ENCODE results near the gene F5. TPM values are rescaled to one million over a fixed set of nuclear protein-coding genes. Genes with fewer than 3 reads are reported as not detected.

Gene F5
- total RNA-seq, 6 experiments from 2014 or later, result 110 to 279 (median 175) TPM

- no peaks in the 10 kb centered on the region for H3K9me3 ChIP-seq
- intact Hi-C loops (cut with DNase I), result no loop called here
- H3K4me1 ChIP-seq, result peaks cover 0 to 48% (median 19%) of the 10 kb centered on the region in 4 donors
- no peak overlapping the region for H3K4me3 ChIP-seq
- H3K36me3 ChIP-seq, result peaks cover 0 to 7% (median 2%) of the 10 kb centered on the region in 4 donors
- no peak for TF ChIP-seq POLR2A (IDR thresholded peaks at IDR 0.05)
- TF ChIP-seq CTCF (IDR thresholded peaks at IDR 0.05), result no peak
- H3K27me3 ChIP-seq, result no peaks in the 10 kb centered on the region
- WGBS (ENCODE audit: insufficient coverage, low coverage, low lambda C conversion rate, missing lambda C conversion rate), result 45% methylated on average over 3 of the region's 3 CpGs
- ATAC-seq (peak; percentile 50 to 74 (median 64)), DNase-seq (no peak)
- H3K27ac ChIP-seq, result peak overlapping the region in 2 of 3 donors; percentile 44 to 56
Observed at GRCh38 chr1:169565335-169566271, 20.7 kb downstream of the F5 start.

- Histone ChIP-seq H3K9me3 (no peaks in the 10 kb centered on the region), H3K36me3 (peaks cover 0 to 23% (median 10%) of the 10 kb centered on the region in 4 donors), H3K27ac (no peak overlapping the region), H3K4me3 (no peak overlapping the region), H3K27me3 (no peaks in the 10 kb centered on the region), H3K4me1 (peaks cover 0 to 31% (median 13%) of the 10 kb centered on the region in 4 donors)
- intact Hi-C loops (cut with DNase I), result no loop called here
- DNase-seq (no peak), ATAC-seq (no peak)
- TF ChIP-seq POLR2A (IDR thresholded peaks at IDR 0.05), result no peak
- TF ChIP-seq CTCF (IDR thresholded peaks at IDR 0.05), result no peak
Observed at GRCh38 chr1:169563650-169564049, 22.6 kb downstream of the F5 start.

- ATAC-seq (no peak), DNase-seq (no peak)
- H3K9me3 ChIP-seq, result no peaks in the 10 kb centered on the region
- no peaks in the 10 kb centered on the region for H3K27me3 ChIP-seq
- no peak overlapping the region for H3K4me3 ChIP-seq
- intact Hi-C loops (cut with DNase I), result no loop called here
- 90% methylated on average over 1 of the region's 1 CpG for WGBS (ENCODE audit: insufficient coverage, low coverage, low lambda C conversion rate, missing lambda C conversion rate)
- no peak overlapping the region for H3K27ac ChIP-seq
- TF ChIP-seq POLR2A (IDR thresholded peaks at IDR 0.05), result no peak
- no peak for TF ChIP-seq CTCF (IDR thresholded peaks at IDR 0.05)
- H3K4me1 ChIP-seq, result peaks cover 0 to 26% (median 13%) of the 10 kb centered on the region in 4 donors
- H3K36me3 ChIP-seq, result peaks cover 0 to 28% (median 11%) of the 10 kb centered on the region in 4 donors
Observed at GRCh38 chr1:169563019-169563615, 23.2 kb downstream of the F5 start.

- H3K27ac ChIP-seq, result no peak overlapping the region
- H3K27me3 ChIP-seq, result no peaks in the 10 kb centered on the region
- H3K9me3 ChIP-seq, result no peaks in the 10 kb centered on the region
- WGBS (ENCODE audit: insufficient coverage, low coverage, low lambda C conversion rate, missing lambda C conversion rate), result 0% methylated on average over 1 of the region's 1 CpG
- DNase-seq (no peak), ATAC-seq (no peak)
- H3K4me3 ChIP-seq, result no peak overlapping the region
- peaks cover 0 to 18% (median 8%) of the 10 kb centered on the region in 4 donors for H3K4me1 ChIP-seq
- H3K36me3 ChIP-seq, result peaks cover 0 to 43% (median 12%) of the 10 kb centered on the region in 4 donors
- TF ChIP-seq CTCF (IDR thresholded peaks at IDR 0.05) (no peak), POLR2A (IDR thresholded peaks at IDR 0.05) (no peak)
- intact Hi-C loops (cut with DNase I), result no loop called here
Observed at GRCh38 chr1:169561692-169562091, 24.6 kb downstream of the F5 start.
